Astrocyte (in vitro differentiated cells and primary cell): ENCODE measurements around the gene ALDOA.

ENCODE experiments used
- EZH2 ChIP-seq: IDR thresholded peaks from 2 replicates; pipeline ENCODE4 v1.6.1; 2012; ENCODE audit warnings: mild to moderate bottlenecking, low read length, inconsistent platforms; ENCODE audit not compliant: insufficient read depth
- TF ChIP-seq, protein P1 (sequence below): IDR thresholded peaks from 2 replicates; pipeline ENCODE4 v1.5.1; 2011; ENCODE audit warnings: low read depth, mild to moderate bottlenecking, inconsistent platforms, low read length, moderate library complexity; ENCODE audit not compliant: insufficient read depth

DNA sequence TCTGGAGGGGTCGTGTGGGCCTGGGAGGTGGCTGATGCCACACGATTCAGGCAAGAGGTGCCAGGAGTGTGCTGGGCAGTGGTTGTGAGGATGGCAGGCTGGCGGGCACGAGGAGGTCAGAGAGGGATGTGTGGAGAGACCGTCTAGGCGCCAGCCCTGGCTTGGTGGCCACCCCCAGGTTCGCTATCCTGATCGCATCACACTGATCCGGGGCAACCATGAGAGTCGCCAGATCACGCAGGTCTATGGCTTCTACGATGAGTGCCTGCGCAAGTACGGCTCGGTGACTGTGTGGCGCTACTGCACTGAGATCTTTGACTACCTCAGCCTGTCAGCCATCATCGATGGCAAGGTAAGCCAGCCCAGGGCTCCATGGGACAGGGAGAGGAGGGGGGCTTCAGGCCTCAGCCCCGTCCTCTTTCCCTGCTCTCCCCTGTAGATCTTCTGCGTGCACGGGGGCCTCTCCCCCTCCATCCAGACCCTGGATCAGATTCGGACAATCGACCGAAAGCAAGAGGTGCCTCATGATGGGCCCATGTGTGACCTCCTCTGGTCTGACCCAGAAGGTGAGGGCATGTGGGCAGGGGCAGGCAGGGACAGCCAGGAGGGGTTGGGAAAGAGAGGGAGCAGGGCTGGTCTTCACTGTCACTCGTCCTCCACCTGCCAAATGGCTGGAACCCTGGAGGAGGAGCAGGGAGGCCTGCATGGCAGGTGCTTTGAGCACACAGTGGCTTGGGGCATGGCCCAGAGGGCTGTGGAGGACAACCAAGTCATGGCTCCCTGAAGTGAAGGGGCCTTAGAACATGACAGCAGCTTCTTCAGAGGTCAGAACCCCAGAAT lies 17.9 kb downstream of the ALDOA start:
- TF ChIP-seq, protein P1, sequence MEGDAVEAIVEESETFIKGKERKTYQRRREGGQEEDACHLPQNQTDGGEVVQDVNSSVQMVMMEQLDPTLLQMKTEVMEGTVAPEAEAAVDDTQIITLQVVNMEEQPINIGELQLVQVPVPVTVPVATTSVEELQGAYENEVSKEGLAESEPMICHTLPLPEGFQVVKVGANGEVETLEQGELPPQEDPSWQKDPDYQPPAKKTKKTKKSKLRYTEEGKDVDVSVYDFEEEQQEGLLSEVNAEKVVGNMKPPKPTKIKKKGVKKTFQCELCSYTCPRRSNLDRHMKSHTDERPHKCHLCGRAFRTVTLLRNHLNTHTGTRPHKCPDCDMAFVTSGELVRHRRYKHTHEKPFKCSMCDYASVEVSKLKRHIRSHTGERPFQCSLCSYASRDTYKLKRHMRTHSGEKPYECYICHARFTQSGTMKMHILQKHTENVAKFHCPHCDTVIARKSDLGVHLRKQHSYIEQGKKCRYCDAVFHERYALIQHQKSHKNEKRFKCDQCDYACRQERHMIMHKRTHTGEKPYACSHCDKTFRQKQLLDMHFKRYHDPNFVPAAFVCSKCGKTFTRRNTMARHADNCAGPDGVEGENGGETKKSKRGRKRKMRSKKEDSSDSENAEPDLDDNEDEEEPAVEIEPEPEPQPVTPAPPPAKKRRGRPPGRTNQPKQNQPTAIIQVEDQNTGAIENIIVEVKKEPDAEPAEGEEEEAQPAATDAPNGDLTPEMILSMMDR: no peak
- no peak for TF ChIP-seq EZH2
